Measurements from ENCODE around the gene RHOC.

- no peak for TF ChIP-seq CTCF (IDR thresholded peaks at IDR 0.05; ENCODE audit: low read depth, low read length)
- no peak for TF ChIP-seq MAX (IDR thresholded peaks at IDR 0.05; ENCODE audit: low read depth, low read length)
- no peak for TF ChIP-seq POLR2A (IDR thresholded peaks at IDR 0.05; ENCODE audit: extremely low read depth, insufficient read length)
These were observed 41.5 kb upstream of the RHOC start for GRCh38 chr1:112748396-112748795.

Measured in NB4 (cell line).